Astrocyte (in vitro differentiated cells and primary cell): ENCODE measurements around the gene CEP104. TPM values are rescaled to one million over a fixed set of nuclear protein-coding genes. Genes with fewer than 3 reads are reported as not detected.

Source experiments
- DNase-seq: peaks from one replicate; pipeline ENCODE4 v3.0.0-alpha.2; 2010; ENCODE audit warnings: low read depth
- FAIRE-seq: peaks from 2 replicates; lab custom pipeline; 2011; peaks lifted over from hg19 to GRCh38; lab: Jason Lieb, UNC
- H2AFZ ChIP-seq: 2 replicates; pipeline ENCODE4 v1.6.0; 2012; ENCODE audit warnings: low read depth, low read length, inconsistent platforms
- H3K27ac ChIP-seq: 2 replicates; pipeline ENCODE4 v1.5.1; 2011; ENCODE audit warnings: low read depth, low read length, inconsistent platforms
- H3K27me3 ChIP-seq: 2 replicates; pipeline ENCODE4 v1.6.0; 2011; ENCODE audit warnings: low read length, inconsistent platforms; ENCODE audit not compliant: insufficient read depth
- H3K36me3 ChIP-seq: 2 replicates; pipeline ENCODE4 v1.5.1; 2011; ENCODE audit warnings: low read length, inconsistent platforms; ENCODE audit not compliant: insufficient read depth
- H3K4me1 ChIP-seq: 2 replicates; pipeline ENCODE4 v1.5.1; 2011; ENCODE audit warnings: low read length, inconsistent platforms; ENCODE audit not compliant: insufficient read depth
- H3K4me2 ChIP-seq: 2 replicates; pipeline ENCODE4 v1.6.0; 2012; ENCODE audit warnings: low read length, inconsistent platforms
- H3K4me3 ChIP-seq: 2 replicates; pipeline ENCODE4 v1.5.1; 2011; ENCODE audit warnings: low read depth, mild to moderate bottlenecking, low read length, inconsistent platforms; ENCODE audit not compliant: insufficient read depth
- H3K79me2 ChIP-seq: 2 replicates; pipeline ENCODE4 v1.6.0; 2012; ENCODE audit warnings: mild to moderate bottlenecking, low read length, inconsistent platforms; ENCODE audit not compliant: insufficient read depth
- H3K9ac ChIP-seq: 2 replicates; pipeline ENCODE4 v1.6.0; 2012; ENCODE audit warnings: mild to moderate bottlenecking, low read length, inconsistent platforms
- H3K9me3 ChIP-seq: 2 replicates; pipeline ENCODE4 v1.5.1; 2012; ENCODE audit warnings: low read depth, mild to moderate bottlenecking, low read length, inconsistent platforms; ENCODE audit not compliant: insufficient read depth
- H4K20me1 ChIP-seq: 2 replicates; pipeline ENCODE4 v1.6.0; 2012; ENCODE audit warnings: low read length, inconsistent platforms; ENCODE audit not compliant: insufficient read depth
- H3K27ac Mint-ChIP-seq: one replicate; pipeline ENCODE4 v1.8.0; 2021; ENCODE audit warnings: mild to moderate bottlenecking, mixed read lengths; ENCODE audit not compliant: unreplicated experiment
- H3K27me3 Mint-ChIP-seq: one replicate; pipeline ENCODE4 v1.8.0; 2021; ENCODE audit warnings: low read depth, mixed read lengths; ENCODE audit not compliant: unreplicated experiment
- H3K36me3 Mint-ChIP-seq: one replicate; pipeline ENCODE4 v1.8.0; 2021; ENCODE audit warnings: low read depth, mixed read lengths; ENCODE audit not compliant: unreplicated experiment
- H3K4me1 Mint-ChIP-seq: one replicate; pipeline ENCODE4 v1.8.0; 2021; ENCODE audit warnings: low read depth, mixed read lengths; ENCODE audit not compliant: unreplicated experiment
- H3K4me3 Mint-ChIP-seq: one replicate; pipeline ENCODE4 v1.8.0; 2021; ENCODE audit warnings: mild to moderate bottlenecking, moderate library complexity, mixed read lengths; ENCODE audit not compliant: unreplicated experiment
- H3K9me3 Mint-ChIP-seq: one replicate; pipeline ENCODE4 v1.8.0; 2021; ENCODE audit warnings: mild to moderate bottlenecking, mixed read lengths; ENCODE audit not compliant: unreplicated experiment
- EZH2 ChIP-seq: IDR thresholded peaks from 2 replicates; pipeline ENCODE4 v1.6.1; 2012; ENCODE audit warnings: mild to moderate bottlenecking, low read length, inconsistent platforms; ENCODE audit not compliant: insufficient read depth
- total RNA-seq: library from RNA; stranded (reverse); gene quantifications from 2 replicates; pipeline ENCODE4 v1.2.1, GENCODE V29; 2021
- TF ChIP-seq, protein P1 (sequence below): IDR thresholded peaks from 2 replicates; pipeline ENCODE4 v1.5.1; 2011; ENCODE audit warnings: low read depth, mild to moderate bottlenecking, inconsistent platforms, low read length, moderate library complexity; ENCODE audit not compliant: insufficient read depth

CEP104 gene
- total RNA-seq, 1 donor from 2014 or later, result 43.6 TPM

DNA sequence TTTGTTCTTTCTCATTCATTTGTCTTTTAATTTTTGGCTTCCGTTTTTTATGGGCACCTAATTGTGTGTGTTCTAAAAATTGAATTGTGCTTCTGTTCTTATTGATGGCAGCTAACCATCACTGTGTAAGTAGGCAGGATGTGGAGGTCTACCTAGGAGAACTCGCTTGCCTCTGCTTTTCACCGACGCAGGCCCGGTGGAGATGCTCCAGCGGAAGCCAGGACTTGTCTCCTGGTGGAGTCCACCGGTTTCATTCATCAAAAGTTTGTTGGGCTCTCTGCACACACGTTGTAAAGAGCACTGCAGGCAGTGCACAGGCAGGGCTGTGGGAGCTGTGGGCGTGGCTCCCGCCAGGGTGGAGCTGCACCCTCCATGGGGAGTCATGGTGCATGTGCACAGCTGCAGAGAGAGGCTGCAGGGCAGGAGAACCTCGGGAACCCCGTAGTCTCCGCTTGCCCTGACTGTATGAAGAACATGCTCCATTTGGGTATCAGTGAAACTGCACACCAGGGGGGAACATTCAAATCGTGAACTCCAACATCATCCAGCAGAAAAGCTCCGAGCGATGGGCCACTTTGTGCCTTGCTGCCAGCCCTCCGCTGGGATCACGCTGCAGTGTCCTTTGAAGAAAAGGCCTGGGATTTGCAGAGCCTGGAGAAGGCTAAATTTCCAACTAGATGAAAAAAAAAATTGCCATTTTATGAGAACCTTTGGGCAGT lies 49.1 kb upstream of the CEP104 start:
- Mint-ChIP-seq H3K27ac (no peak overlapping the region), H3K9me3 (no peaks in the 10 kb centered on the region), H3K27me3 (peaks cover 20% of the 10 kb centered on the region), H3K36me3 (peaks cover 6% of the 10 kb centered on the region), H3K4me1 (peaks cover 6% of the 10 kb centered on the region), H3K4me3 (no peak overlapping the region)
- no peaks in the 10 kb centered on the region for H3K9me3 ChIP-seq
- H3K27ac ChIP-seq, result no peak overlapping the region
- H3K27me3 ChIP-seq, result peaks cover 4% of the 10 kb centered on the region
- no peaks in the 10 kb centered on the region for H3K4me1 ChIP-seq
- no peak overlapping the region for H2AFZ ChIP-seq
- H4K20me1 ChIP-seq, result no peaks in the 10 kb centered on the region
- TF ChIP-seq, protein P1, sequence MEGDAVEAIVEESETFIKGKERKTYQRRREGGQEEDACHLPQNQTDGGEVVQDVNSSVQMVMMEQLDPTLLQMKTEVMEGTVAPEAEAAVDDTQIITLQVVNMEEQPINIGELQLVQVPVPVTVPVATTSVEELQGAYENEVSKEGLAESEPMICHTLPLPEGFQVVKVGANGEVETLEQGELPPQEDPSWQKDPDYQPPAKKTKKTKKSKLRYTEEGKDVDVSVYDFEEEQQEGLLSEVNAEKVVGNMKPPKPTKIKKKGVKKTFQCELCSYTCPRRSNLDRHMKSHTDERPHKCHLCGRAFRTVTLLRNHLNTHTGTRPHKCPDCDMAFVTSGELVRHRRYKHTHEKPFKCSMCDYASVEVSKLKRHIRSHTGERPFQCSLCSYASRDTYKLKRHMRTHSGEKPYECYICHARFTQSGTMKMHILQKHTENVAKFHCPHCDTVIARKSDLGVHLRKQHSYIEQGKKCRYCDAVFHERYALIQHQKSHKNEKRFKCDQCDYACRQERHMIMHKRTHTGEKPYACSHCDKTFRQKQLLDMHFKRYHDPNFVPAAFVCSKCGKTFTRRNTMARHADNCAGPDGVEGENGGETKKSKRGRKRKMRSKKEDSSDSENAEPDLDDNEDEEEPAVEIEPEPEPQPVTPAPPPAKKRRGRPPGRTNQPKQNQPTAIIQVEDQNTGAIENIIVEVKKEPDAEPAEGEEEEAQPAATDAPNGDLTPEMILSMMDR, result no peak
- no peak for TF ChIP-seq EZH2
- no peak overlapping the region for H3K4me2 ChIP-seq
- H3K79me2 ChIP-seq, result no peaks in the 10 kb centered on the region
- H3K4me3 ChIP-seq, result no peak overlapping the region
- no peak overlapping the region for H3K9ac ChIP-seq
- no peaks in the 10 kb centered on the region for H3K36me3 ChIP-seq
- FAIRE-seq (no peak), DNase-seq (no peak)

DNA sequence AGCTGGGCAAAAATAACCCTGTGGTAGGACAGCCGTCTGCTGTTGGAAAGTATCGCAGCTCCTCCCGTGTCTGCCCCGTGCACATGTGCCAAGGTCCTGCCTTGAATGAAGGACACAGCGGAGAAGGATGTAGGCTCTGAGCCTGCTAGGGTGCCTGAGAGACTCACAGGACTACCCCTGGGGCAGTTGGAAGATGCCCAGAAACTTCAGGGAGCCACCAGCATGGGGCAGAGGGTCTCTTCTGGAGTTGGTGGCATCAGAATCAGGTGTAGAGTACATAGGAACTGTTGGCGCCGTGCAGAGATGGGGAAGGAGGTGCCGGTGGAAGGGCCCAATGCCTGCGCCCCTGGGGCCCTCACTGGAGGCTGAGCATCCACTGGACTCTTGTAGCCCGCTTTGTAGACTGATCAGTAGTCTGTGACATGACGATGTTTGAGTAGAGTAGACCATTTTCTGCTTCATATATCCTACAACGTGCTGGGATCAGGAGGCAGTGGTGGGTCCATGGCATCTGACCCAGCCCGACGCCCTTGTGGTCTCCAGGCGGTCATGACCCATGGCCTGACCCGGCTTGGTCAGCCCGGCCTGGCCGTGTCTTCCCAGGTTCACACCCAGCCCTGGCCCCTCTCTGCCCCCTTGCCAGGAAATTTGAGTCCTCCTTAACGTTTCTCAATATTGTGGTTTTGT lies 48.4 kb upstream of the CEP104 start:
- Mint-ChIP-seq H3K27me3 (peaks cover 17% of the 10 kb centered on the region), H3K36me3 (peaks cover 6% of the 10 kb centered on the region), H3K4me1 (peaks cover 6% of the 10 kb centered on the region), H3K27ac (no peak overlapping the region), H3K9me3 (no peaks in the 10 kb centered on the region), H3K4me3 (no peak overlapping the region)
- H3K27me3 ChIP-seq, result peaks cover 4% of the 10 kb centered on the region
- no peak overlapping the region for H3K4me2 ChIP-seq
- no peak overlapping the region for H3K4me3 ChIP-seq
- no peaks in the 10 kb centered on the region for H3K4me1 ChIP-seq
- no peaks in the 10 kb centered on the region for H3K79me2 ChIP-seq
- FAIRE-seq (no peak), DNase-seq (no peak)
- H3K36me3 ChIP-seq, result no peaks in the 10 kb centered on the region
- H3K27ac ChIP-seq, result no peak overlapping the region
- TF ChIP-seq, protein P1, result no peak
- TF ChIP-seq EZH2, result no peak
- H3K9ac ChIP-seq, result no peak overlapping the region
- H4K20me1 ChIP-seq, result no peaks in the 10 kb centered on the region
- H2AFZ ChIP-seq, result no peak overlapping the region
- no peaks in the 10 kb centered on the region for H3K9me3 ChIP-seq

DNA sequence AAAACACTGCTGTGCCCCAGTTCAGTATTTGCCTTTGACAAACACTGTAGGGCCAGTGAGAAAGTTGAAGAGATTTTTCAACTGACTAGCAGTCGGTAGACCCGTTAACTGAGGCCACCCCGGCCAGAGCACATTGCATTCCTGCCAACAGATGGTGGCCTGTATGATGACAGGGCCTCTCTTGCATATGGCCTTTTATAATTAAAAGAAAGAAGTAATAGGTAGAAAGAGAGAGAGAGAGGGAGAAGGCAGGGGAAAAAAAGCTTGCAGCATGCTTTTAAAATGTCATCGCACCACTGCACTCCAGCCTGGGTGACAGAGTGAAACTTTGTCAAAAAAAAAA lies 47.8 kb upstream of the CEP104 start:
- no peak overlapping the region for H3K4me3 Mint-ChIP-seq
- H3K4me1 ChIP-seq, result no peaks in the 10 kb centered on the region
- TF ChIP-seq EZH2, result no peak
- TF ChIP-seq, protein P1, result no peak
- no peak overlapping the region for H3K27ac Mint-ChIP-seq
- peaks cover 6% of the 10 kb centered on the region for H3K36me3 Mint-ChIP-seq
- no peaks in the 10 kb centered on the region for H3K36me3 ChIP-seq
- no peak overlapping the region for H3K9ac ChIP-seq
- H3K27me3 ChIP-seq, result peaks cover 2% of the 10 kb centered on the region
- peaks cover 17% of the 10 kb centered on the region for H3K27me3 Mint-ChIP-seq
- no peak overlapping the region for H3K4me3 ChIP-seq
- DNase-seq (no peak), FAIRE-seq (no peak)
- H3K27ac ChIP-seq, result no peak overlapping the region
- no peak overlapping the region for H2AFZ ChIP-seq
- peaks cover 4% of the 10 kb centered on the region for H3K79me2 ChIP-seq
- H3K4me2 ChIP-seq, result no peak overlapping the region
- H4K20me1 ChIP-seq, result no peaks in the 10 kb centered on the region
- H3K9me3 ChIP-seq, result no peaks in the 10 kb centered on the region
- H3K4me1 Mint-ChIP-seq, result peaks cover 6% of the 10 kb centered on the region
- H3K9me3 Mint-ChIP-seq, result no peaks in the 10 kb centered on the region
